GM21717 (cell line): ENCODE results near the gene THSD4.
"Not testable (repeated sequence)": the region's sequence is repeated elsewhere in the genome, so short reads cannot be mapped to it uniquely, and the experiment has no call there.

Experiments
- ATAC-seq: cut with Tn5 transposase; IDR thresholded peaks from one replicate; pipeline ENCODE4 v1.9.1; 2021; ENCODE audit warnings: mild to moderate bottlenecking, moderate library complexity; ENCODE audit not compliant: unreplicated experiment

The THSD4 gene

GRCh38 chr15:71725207-71725955 lies 610.1 kb downstream of the THSD4 start:
- not testable (repeated sequence) for ATAC-seq

DNA sequence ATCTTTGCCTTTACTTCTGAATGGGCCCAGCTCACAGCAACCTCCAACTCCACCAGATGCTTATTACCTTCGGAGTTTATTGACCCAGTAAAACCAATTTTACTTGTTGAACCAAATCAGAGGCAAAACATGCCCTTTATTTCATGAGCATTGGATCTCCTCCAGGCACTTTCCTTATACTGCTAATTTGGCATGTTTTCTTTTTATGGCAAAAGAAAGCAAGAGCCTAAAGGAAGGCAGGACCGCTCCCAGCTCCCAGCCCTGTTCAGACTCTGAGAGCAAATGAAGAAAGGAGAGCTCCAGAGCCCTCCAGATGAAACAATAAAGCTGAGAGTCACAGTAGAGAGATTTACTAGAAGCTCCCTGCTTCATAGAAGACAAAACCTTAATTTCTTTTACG lies 613.6 kb downstream of the THSD4 start:
- ATAC-seq, result no peak

DNA sequence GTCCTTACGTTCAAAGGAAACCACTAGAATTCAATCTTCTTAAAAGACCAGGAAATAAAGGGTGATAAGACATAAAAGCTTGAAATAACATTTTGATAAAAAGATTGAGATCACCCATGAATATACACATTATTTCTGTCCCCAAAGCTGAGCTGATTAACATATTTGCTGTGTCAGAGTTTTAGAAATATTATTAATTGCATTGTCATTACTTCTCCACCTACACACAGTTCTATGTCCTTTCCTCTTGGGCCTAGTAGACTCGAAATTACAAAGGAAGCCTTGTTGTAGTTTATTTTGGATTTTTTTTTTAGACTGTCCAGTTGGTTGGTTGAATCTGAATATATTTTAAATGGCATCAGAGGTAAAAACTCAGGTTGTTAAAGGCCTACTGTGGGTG lies 614.0 kb downstream of the THSD4 start:
- ATAC-seq, result no peak

GRCh38 chr15:71730277-71731144 lies 615.2 kb downstream of the THSD4 start:
- no peak for ATAC-seq

DNA sequence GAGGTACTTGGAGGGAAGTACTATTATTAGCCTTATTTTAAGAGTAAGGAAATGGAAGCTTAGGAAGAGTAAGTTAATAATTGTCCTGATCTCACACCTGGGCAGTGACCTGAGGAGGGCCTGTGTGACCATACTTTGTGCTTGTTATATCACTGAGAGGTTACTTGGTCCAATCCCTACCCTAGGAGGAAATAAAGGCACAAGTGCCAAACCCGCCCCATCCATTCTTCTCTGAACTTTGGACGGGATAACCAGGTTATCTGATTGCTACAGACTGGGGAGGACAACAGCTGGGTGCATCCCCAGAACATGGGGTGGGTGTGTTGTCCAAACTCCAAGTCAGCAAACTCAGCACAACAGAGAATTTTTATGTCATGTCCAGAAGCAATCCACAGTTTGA lies 617.4 kb downstream of the THSD4 start:
- ATAC-seq, result no peak

- ATAC-seq, result no peak
These were observed 617.9 kb downstream of the THSD4 start for GRCh38 chr15:71733122-71733521.

- ATAC-seq, result no peak
These were observed 619.6 kb downstream of the THSD4 start for GRCh38 chr15:71734709-71735384.

DNA sequence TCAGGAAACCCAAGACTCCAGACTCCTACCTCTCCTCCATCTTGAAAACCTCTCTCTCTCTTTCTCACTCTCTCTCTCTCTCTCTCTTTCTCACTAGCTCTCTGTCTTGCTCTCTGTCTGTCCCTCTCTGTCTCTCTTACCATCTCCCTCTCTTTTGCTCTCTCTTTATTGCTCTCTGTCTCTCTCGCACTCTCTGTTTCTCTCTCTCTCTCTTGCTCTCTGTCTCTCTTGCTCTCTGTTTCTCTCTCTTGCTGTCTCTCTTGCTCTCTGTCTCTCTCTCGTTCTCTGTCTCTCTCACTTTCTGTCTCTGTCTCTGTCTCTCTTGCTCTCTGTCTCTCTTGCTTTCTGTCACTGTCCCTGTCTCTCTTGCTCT lies 620.1 kb downstream of the THSD4 start:
- no peak for ATAC-seq

DNA sequence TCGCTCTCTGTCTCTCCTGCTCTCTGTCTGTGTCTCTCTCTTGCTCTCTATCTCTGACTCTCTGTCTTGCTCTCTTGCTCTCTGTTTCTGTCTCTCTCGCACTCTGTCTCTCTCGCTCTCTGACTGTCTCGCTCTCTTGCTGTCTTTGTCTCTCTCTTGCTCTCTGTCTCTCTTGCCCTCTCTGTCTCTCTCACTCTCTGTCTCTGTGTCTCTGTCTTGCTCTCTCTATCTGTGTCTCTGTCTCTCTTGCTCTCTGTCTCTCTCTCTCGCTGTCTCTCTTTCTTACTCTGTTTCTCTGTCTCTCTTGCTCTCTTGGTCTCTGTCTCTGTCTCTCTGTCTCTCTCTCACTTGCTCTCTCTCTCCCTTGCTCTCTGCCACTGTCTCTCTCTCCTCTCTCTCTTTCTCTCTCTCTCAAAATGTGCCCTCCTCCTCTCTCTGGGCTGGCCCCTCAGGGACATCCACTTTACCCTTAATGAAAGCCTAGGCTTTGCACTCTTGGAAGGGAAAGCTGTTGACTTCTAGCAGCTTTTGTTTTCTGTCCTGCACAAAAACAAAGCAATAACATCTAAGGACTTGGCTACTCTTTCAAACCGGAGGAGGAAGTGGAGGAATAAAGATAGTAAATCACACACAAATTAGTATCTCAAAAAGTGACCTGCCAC lies 621.1 kb downstream of the THSD4 start:
- ATAC-seq, result no peak

GRCh38 chr15:71737761-71738160 lies 622.5 kb downstream of the THSD4 start:
- no peak for ATAC-seq

DNA sequence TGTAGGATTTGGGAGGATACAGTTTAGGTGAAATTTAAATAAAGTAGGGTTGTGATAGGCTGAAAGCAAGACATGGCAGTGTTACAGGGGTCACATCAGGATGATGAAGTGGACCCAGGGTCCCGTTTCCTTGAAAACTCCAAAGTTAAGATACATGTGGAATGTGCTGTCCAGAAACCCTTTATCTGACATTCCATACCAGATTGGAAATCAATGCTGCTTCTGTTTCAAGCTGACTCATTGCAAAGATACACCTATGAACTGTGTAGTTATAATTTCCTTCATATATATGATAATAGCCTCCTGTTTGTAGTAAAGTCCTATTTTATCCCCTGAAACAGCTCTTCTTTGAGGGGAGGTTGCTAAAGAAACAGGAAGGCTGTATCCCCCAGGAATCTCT lies 624.1 kb downstream of the THSD4 start:
- no peak for ATAC-seq

- ATAC-seq, result no peak
These were observed 627.7 kb downstream of the THSD4 start for GRCh38 chr15:71742964-71743363.

GRCh38 chr15:71743861-71744382 lies 628.7 kb downstream of the THSD4 start:
- no peak for ATAC-seq

- no peak for ATAC-seq
These were observed 631.4 kb downstream of the THSD4 start for GRCh38 chr15:71746719-71747118.

GRCh38 chr15:71747128-71748083 lies 632.1 kb downstream of the THSD4 start:
- ATAC-seq, result no peak

GRCh38 chr15:71748293-71748718 lies 633.0 kb downstream of the THSD4 start:
- no peak for ATAC-seq

- no peak for ATAC-seq
These were observed 634.2 kb downstream of the THSD4 start for GRCh38 chr15:71749500-71749899.

GRCh38 chr15:71752128-71752527 lies 636.9 kb downstream of the THSD4 start:
- ATAC-seq, result no peak

DNA sequence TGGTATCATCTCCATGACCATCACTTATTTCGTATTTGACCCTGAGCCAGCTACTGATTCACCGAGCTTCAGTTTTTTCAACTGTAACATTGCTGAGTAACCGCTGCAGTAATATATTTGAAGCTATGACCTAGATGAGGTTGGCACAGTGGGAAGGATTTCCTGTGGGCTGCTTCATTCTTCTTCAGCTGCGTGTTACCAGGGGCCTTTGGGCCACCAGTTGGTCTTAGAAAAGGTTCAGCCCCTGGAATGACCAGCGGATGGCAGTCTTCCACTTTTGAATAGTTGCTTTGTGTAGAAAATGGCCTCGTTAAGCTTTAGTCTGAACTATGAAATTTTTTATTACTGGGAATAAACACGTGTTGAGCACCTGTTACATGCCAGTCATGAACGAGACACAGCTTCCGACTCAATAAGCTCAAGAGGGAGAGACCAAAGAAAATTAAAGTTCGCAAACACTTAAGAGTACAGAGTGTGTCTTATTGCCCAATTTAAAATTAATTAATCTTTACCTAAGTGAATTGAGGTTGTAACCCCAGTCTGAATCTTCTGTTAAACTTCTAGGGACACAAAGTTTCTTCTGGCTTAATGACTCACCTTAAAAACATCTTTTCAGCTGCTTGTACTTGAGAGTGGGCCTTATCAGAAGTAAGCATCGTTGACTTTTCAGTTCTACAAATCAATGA lies 637.5 kb downstream of the THSD4 start:
- ATAC-seq, result no peak
